Kidney (tissue), 14 donors: Measurements from ENCODE around the gene KRT5. TPM values are rescaled to one million over a fixed set of nuclear protein-coding genes. Genes with fewer than 3 reads are reported as not detected.

Experiments used
- DNase-seq, 5 donors: peaks; one replicate each; pipeline ENCODE4 v3.0.0-alpha.2; 2013 to 2020
- FAIRE-seq: peaks from 2 replicates; lab custom pipeline; 2012; peaks lifted over from hg19 to GRCh38; lab: Jason Lieb, UNC
- H3K27ac ChIP-seq, 2 donors: one replicate each; pipeline ENCODE4 v1.7.0; 2013; ENCODE audit warnings: low read depth in 2 of 2, low read length in 2 of 2, inconsistent platforms in 1 of 2
- H3K27me3 ChIP-seq: one replicate; pipeline ENCODE4 v1.7.1; 2013; ENCODE audit warnings: low read length, inconsistent platforms; ENCODE audit not compliant: control insufficient read depth, insufficient read depth
- H3K36me3 ChIP-seq, 3 donors: one replicate each; pipeline versions ENCODE4 v1.7.0 to v1.7.1; 2013; ENCODE audit warnings: low read length in 3 of 3, control low read depth in 1 of 3, inconsistent platforms in 1 of 3; ENCODE audit not compliant: insufficient read depth in 3 of 3, control insufficient read depth in 2 of 3
- H3K4me1 ChIP-seq, 3 donors: one replicate each; pipeline versions ENCODE4 v1.7.0 to v1.7.1; 2013; ENCODE audit warnings: low read length in 3 of 3, inconsistent platforms in 1 of 3, low read depth in 1 of 3; ENCODE audit not compliant: control insufficient read depth in 2 of 3, insufficient read depth in 2 of 3
- H3K4me3 ChIP-seq, 3 donors: one replicate each; pipeline versions ENCODE4 v1.7.0 to v1.8.1; 2013; ENCODE audit warnings: low read length in 3 of 3, control low read depth in 1 of 3, inconsistent platforms in 1 of 3
- H3K9ac ChIP-seq, 3 donors: one replicate each; pipeline versions ENCODE4 v1.7.0 to v1.7.1; 2013; ENCODE audit warnings: low read length in 3 of 3, control low read depth in 1 of 3, inconsistent platforms in 1 of 3
- H3K9me3 ChIP-seq, 3 donors: one replicate each; pipeline versions ENCODE4 v1.7.0 to v1.7.1; 2013; ENCODE audit warnings: low read length in 3 of 3, control low read depth in 1 of 3, inconsistent platforms in 1 of 3; ENCODE audit not compliant: control insufficient read depth in 2 of 3, insufficient read depth in 1 of 3
- CTCF ChIP-seq: IDR thresholded peaks from 3 replicates; pipeline ENCODE4 v1.5.1; 2012; ENCODE audit warnings: mild to moderate bottlenecking, moderate library complexity, borderline replicate concordance; ENCODE audit not compliant: insufficient read depth; ENCODE audit errors: extremely low read depth
- intact Hi-C: fragments of 100-400 bp; cut with DNase I; formaldehyde crosslinking; loops from one replicate; pipeline ENCODE4 v1.11.1; 2022
- polyA plus RNA-seq: library from polyadenylated mRNA; stranded (reverse); fragments of 350-450 nt; fragmentation: Illumina TruSeq; extraction: RNeasy Lipid Tissue Mini Kit (QIAGEN cat#74804); gene quantifications from one replicate; pipeline ENCODE4 v1.2.3, GENCODE V29; 2014; ENCODE audit warnings: low read depth, low replicate concordance; ENCODE audit not compliant: insufficient read depth
- total RNA-seq: library from RNA; stranded (reverse); fragmentation: NEBNext Ultra II Directional; extraction: Animal tissue kit (Norgen Biotek cat#: 25700); gene quantifications from one replicate; pipeline ENCODE4 v1.2.1, GENCODE V29; 2021
- donor health status: control.
- donor health status: control.
- donor health status: control.
- donor health status: control.
- donor health status: control.
- donor health status: DM: yes; HTN: yes; CAD: no.
- donor health status: Normal renal cell carcinoma (clear cell type).

The KRT5 gene
- total and polyA plus RNA-seq, 2 donors from 2014 or later = 0.69 TPM; not detected in 1

GRCh38 chr12:52487211-52487610, 33.0 kb downstream of the KRT5 start:
- Histone ChIP-seq H3K27ac (no peak overlapping the region), H3K9ac (no peak overlapping the region), H3K4me1 (no peaks in the 10 kb centered on the region), H3K4me3 (no peak overlapping the region), H3K36me3 (no peaks in the 10 kb centered on the region), H3K27me3 (no peaks in the 10 kb centered on the region), H3K9me3 (no peaks in the 10 kb centered on the region)
- DNase-seq (no peak), FAIRE-seq (no peak)
- no peak for TF ChIP-seq CTCF
- intact Hi-C loops = no loop called here

DNA sequence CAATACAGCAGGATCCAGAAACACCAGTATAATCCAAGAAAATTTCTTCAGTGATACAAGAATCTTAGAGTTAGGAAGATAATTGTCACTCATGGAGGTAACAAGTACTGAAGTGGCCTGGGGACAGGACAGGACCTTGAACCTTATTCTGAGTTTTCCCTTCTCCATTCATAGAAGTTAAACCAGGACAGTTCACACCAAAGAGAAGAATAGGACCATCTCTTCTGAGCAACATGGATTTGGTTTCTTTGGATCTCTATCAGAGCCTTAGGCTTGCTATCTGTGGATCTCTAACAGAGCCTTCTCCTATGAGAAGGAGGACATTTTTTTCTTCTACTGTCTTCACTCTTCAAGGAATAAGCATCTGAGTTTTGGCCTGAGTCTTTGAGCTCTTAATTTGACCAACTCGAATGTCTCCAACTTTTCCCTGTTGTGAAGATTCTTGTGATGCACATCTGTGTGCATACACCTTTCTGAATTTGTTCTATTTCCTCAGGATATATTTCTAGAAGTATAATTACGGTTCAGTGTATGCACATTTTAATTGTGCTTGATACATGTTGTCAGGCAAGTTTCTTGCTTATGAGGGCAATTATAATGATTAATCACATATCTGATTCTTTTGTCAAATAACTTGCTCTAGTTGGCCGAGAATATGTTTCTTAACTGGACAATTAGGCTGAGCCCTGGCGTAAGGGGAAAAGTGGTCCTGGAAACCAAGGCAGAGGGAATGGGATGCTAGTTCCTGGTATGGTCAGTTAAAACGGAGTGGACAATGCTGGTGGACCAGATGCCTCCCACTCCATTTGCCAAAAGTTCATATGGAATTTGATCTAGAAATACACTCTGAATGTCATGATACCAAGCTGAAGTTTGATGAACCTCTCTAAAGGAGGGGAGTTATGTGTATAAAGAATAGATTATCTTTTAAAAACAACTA, 33.8 kb downstream of the KRT5 start:
- Histone ChIP-seq H3K27ac (no peak overlapping the region), H3K9me3 (no peaks in the 10 kb centered on the region), H3K4me3 (no peak overlapping the region), H3K27me3 (no peaks in the 10 kb centered on the region), H3K9ac (no peak overlapping the region), H3K4me1 (no peaks in the 10 kb centered on the region), H3K36me3 (no peaks in the 10 kb centered on the region)
- intact Hi-C loops = no loop called here
- no peak for TF ChIP-seq CTCF
- no peak for DNase-seq
- no peak for FAIRE-seq

- Histone ChIP-seq H3K9me3 (no peaks in the 10 kb centered on the region), H3K27me3 (no peaks in the 10 kb centered on the region), H3K36me3 (no peaks in the 10 kb centered on the region), H3K27ac (no peak overlapping the region), H3K4me1 (no peaks in the 10 kb centered on the region), H3K9ac (no peak overlapping the region), H3K4me3 (no peak overlapping the region)
- DNase-seq (no peak), FAIRE-seq (no peak)
- no peak for TF ChIP-seq CTCF
- intact Hi-C loops = no loop called here
These were observed 40.1 kb downstream of the KRT5 start for GRCh38 chr12:52480073-52480472.
